A673 (cell line): ENCODE data around the gene FBXO11.

Experiments
- CTCF ChIP-seq: fragments of 300-800, 200-600 bp; sonication (generic); conservative IDR thresholded peaks from 2 replicates; pipeline ENCODE4 v1.5.1; 2017; ENCODE audit warnings: low read depth, mild to moderate bottlenecking, antibody characterized with exemption, low read length, moderate library complexity, mixed read lengths
- EZH2 ChIP-seq: fragments of 200-600 bp; sonication (generic); IDR thresholded peaks from 2 replicates; pipeline ENCODE4 v1.6.1; 2017; ENCODE audit warnings: borderline replicate concordance, low read depth, mild to moderate bottlenecking, mixed read lengths, antibody characterized with exemption, low read length; ENCODE audit not compliant: poor library complexity, severe bottlenecking

GRCh38 chr2:47808614-47809013 lies 97.7 kb downstream of the FBXO11 start:
- no peak for TF ChIP-seq CTCF
- TF ChIP-seq EZH2 = no peak
